B cell (primary cell): ENCODE measurements around the gene COBLL1. TPM values are rescaled to one million over a fixed set of nuclear protein-coding genes. Genes with fewer than 3 reads are reported as not detected.

ENCODE experiments used
- ATAC-seq: fragments of 200-7000 bp; cut with Tn5 transposase; one replicate; pipeline ENCODE4 v1.10.0; 2021; ENCODE audit warnings: low read depth, mild to moderate bottlenecking, moderate number of reproducible peaks, moderate library complexity
- CTCF ChIA-PET: fragments of 350-600 bp; sonication (Branson Sonifier 250); formaldehyde crosslinking; loops from one replicate; lab custom pipeline; 2021; ENCODE audit warnings: antibody characterized with exemption, inconsistent platforms; lab: Charles Lee
- POLR2A ChIA-PET: fragments of 350-600 bp; sonication (Branson Sonifier 250); formaldehyde crosslinking; loops from one replicate; lab custom pipeline; 2021; ENCODE audit warnings: antibody characterized with exemption; lab: Charles Lee
- DNase-seq: peaks from one replicate; pipeline ENCODE4 v3.0.0; 2013
- H2AFZ ChIP-seq: 2 replicates; pipeline ENCODE4 v1.6.1; 2012; ENCODE audit warnings: mild to moderate bottlenecking, low read depth, low read length; ENCODE audit not compliant: insufficient read depth, poor library complexity, severe bottlenecking
- H3K27ac ChIP-seq, 2 donors: 1 replicate in 1 of 2; 2 replicates in 1 of 2; pipeline ENCODE4 v1.5.1; 2012 to 2013; ENCODE audit warnings: low read length in 2 of 2, mild to moderate bottlenecking in 2 of 2, moderate library complexity in 1 of 2
- H3K27me3 ChIP-seq, 4 experiments: fragments of 200-600 bp in 1 of 4; sonication (generic) in 1 of 4; replicated peaks in 1 of 4; 1 replicate in 2 of 4; 2 replicates in 2 of 4; pipeline versions ENCODE4 v1.6.1 to v1.7.0; 2013 to 2016; ENCODE audit warnings: low read length in 3 of 4, mild to moderate bottlenecking in 2 of 4, mixed read lengths in 1 of 4, moderate library complexity in 1 of 4; ENCODE audit not compliant: insufficient read depth in 4 of 4, control insufficient read depth in 3 of 4; ENCODE audit errors: control extremely low read depth in 1 of 4
- H3K36me3 ChIP-seq, 2 experiments: replicated peaks in 1 of 2; 1 replicate in 1 of 2; 2 replicates in 1 of 2; pipeline versions ENCODE4 v1.6.1 to v1.7.1; 2013; ENCODE audit warnings: low read length in 1 of 2; ENCODE audit not compliant: insufficient read depth in 2 of 2, control insufficient read depth in 1 of 2; ENCODE audit errors: control extremely low read depth in 1 of 2, extremely low read depth in 1 of 2
- H3K4me1 ChIP-seq, 2 donors: fragments of 200-600 bp in 1 of 2; sonication (generic) in 1 of 2; 1 replicate in 1 of 2; 2 replicates in 1 of 2; pipeline versions ENCODE4 v1.5.1 to v1.6.1; 2013 to 2017; ENCODE audit warnings: low read length in 2 of 2; ENCODE audit not compliant: control insufficient read depth in 2 of 2, insufficient read depth in 2 of 2
- H3K4me2 ChIP-seq: replicated peaks from 2 replicates; pipeline ENCODE3; 2012; ENCODE audit warnings: mild to moderate bottlenecking, low read depth, low read length; ENCODE audit not compliant: poor library complexity, severe bottlenecking
- H3K4me3 ChIP-seq, 5 experiments: fragments of 200-600 bp in 1 of 5; sonication (generic) in 1 of 5; 1 replicate in 3 of 5; 2 replicates in 2 of 5; pipeline versions ENCODE4 v1.5.1 to v1.7.0; 2011 to 2016; ENCODE audit warnings: low read length in 4 of 5, mild to moderate bottlenecking in 4 of 5, low read depth in 2 of 5, control low read depth in 1 of 5, moderate library complexity in 1 of 5; ENCODE audit not compliant: insufficient read depth in 1 of 5; ENCODE audit errors: control extremely low read depth in 1 of 5, extremely low read depth in 1 of 5
- H3K79me2 ChIP-seq: fragments of 200-600 bp; sonication (generic); one replicate; pipeline ENCODE4 v1.6.0; 2016; ENCODE audit warnings: low read length; ENCODE audit not compliant: control insufficient read depth, insufficient read depth
- H3K9ac ChIP-seq: fragments of 200-600 bp; sonication (generic); 2 replicates; pipeline ENCODE4 v1.6.1; 2017; ENCODE audit warnings: mild to moderate bottlenecking, low read length, moderate library complexity
- H3K9me3 ChIP-seq, 3 donors: one replicate each; pipeline versions ENCODE4 v1.6.1 to v1.7.1; 2013; ENCODE audit warnings: low read length in 2 of 3; ENCODE audit not compliant: control insufficient read depth in 2 of 3, insufficient read depth in 1 of 3; ENCODE audit errors: control extremely low read depth in 1 of 3
- H4K20me1 ChIP-seq: 2 replicates; pipeline ENCODE4 v1.6.0; 2012; ENCODE audit warnings: mild to moderate bottlenecking, low read length; ENCODE audit not compliant: insufficient read depth, control insufficient read depth, poor library complexity, severe bottlenecking
- H3K27ac Mint-ChIP-seq: one replicate; pipeline ENCODE4 v1.8.0; 2021; ENCODE audit warnings: mixed read lengths
- H3K27me3 Mint-ChIP-seq: one replicate; pipeline ENCODE4 v1.8.0; 2021; ENCODE audit warnings: mixed read lengths
- H3K4me1 Mint-ChIP-seq: one replicate; pipeline ENCODE4 v1.8.0; 2021; ENCODE audit warnings: mixed read lengths
- H3K4me3 Mint-ChIP-seq: one replicate; pipeline ENCODE4 v1.8.0; 2021; ENCODE audit warnings: mixed read lengths
- H3K9me3 Mint-ChIP-seq: one replicate; pipeline ENCODE4 v1.8.0; 2022; ENCODE audit warnings: mixed read lengths; ENCODE audit not compliant: insufficient read depth
- EZH2 ChIP-seq: IDR thresholded peaks from 2 replicates; pipeline ENCODE4 v1.6.1; 2012; ENCODE audit warnings: borderline replicate concordance, low read depth, mild to moderate bottlenecking, moderate library complexity, low read length; ENCODE audit not compliant: insufficient read depth, poor library complexity, severe bottlenecking
- WGBS: methylation state at CpG from one replicate; pipeline ENCODE4 v1.1.5; 2013; ENCODE audit warnings: missing lambda C conversion rate; ENCODE audit not compliant: insufficient coverage; 5-methylcytosine and 5-hydroxymethylcytosine counted together
- intact Hi-C: fragments of 100-400 bp; cut with micrococcal nuclease; formaldehyde crosslinking; loops from one replicate; pipeline ENCODE4 v1.10.0; 2022
- polyA plus RNA-seq: library from polyadenylated mRNA; depleted of rRNA; stranded (reverse); fragments of >200 nt; gene quantifications from 2 replicates; pipeline ENCODE4 v1.2.3, GENCODE V29; 2012
- total RNA-seq, 2 donors: library from RNA; stranded (reverse); fragments of 120-200 nt in 1 of 2; gene quantifications; 1 replicate in 1 of 2; 2 replicates in 1 of 2; pipeline versions ENCODE4 v1.2.3 to v1.2.4, GENCODE V29; 2013 to 2022
- TF ChIP-seq, protein P1 (sequence below): fragments of 200-600 bp; IDR thresholded peaks from one replicate; pipeline ENCODE4 v1.8.0; 2022; ENCODE audit warnings: antibody characterized with exemption, mild to moderate bottlenecking

Gene COBLL1
- total and polyA plus RNA-seq, 2 donors (not counting 1 experiment from before 2014, with no cell fraction given) = 45.1 to 234 TPM

GRCh38 chr2:164675027-164675426, 166.6 kb downstream of the COBLL1 start:
- no peak for DNase-seq
- H3K27ac Mint-ChIP-seq = no peak overlapping the region
- no peak for ATAC-seq
- TF ChIP-seq, protein P1, sequence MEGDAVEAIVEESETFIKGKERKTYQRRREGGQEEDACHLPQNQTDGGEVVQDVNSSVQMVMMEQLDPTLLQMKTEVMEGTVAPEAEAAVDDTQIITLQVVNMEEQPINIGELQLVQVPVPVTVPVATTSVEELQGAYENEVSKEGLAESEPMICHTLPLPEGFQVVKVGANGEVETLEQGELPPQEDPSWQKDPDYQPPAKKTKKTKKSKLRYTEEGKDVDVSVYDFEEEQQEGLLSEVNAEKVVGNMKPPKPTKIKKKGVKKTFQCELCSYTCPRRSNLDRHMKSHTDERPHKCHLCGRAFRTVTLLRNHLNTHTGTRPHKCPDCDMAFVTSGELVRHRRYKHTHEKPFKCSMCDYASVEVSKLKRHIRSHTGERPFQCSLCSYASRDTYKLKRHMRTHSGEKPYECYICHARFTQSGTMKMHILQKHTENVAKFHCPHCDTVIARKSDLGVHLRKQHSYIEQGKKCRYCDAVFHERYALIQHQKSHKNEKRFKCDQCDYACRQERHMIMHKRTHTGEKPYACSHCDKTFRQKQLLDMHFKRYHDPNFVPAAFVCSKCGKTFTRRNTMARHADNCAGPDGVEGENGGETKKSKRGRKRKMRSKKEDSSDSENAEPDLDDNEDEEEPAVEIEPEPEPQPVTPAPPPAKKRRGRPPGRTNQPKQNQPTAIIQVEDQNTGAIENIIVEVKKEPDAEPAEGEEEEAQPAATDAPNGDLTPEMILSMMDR = no peak
- no peak for TF ChIP-seq EZH2
- H3K9me3 Mint-ChIP-seq = peaks cover 10% of the 10 kb centered on the region
- Histone ChIP-seq H3K9me3 (peaks cover 0 to 5% (median 1%) of the 10 kb centered on the region in 3 donors), H3K9ac (no peak overlapping the region), H3K36me3 (no peaks in the 10 kb centered on the region), H4K20me1 (no peaks in the 10 kb centered on the region), H3K4me1 (no peaks in the 10 kb centered on the region), H3K79me2 (no peaks in the 10 kb centered on the region), H3K27ac (no peak overlapping the region), H3K4me3 (no peak overlapping the region), H3K27me3 (no peaks in the 10 kb centered on the region), H2AFZ (no peak overlapping the region), H3K4me2 (no peak overlapping the region)
- no peaks in the 10 kb centered on the region for H3K27me3 Mint-ChIP-seq
- H3K4me1 Mint-ChIP-seq = no peaks in the 10 kb centered on the region
- WGBS = no CpG with 5 or more reads among the region's 2 CpGs
- ChIA-PET CTCF (interaction anchor here (1.1 kb wide), 1 partner anchor 12 kb away, joined by 3 read pairs; no protein-coding TSS in a partner anchor), POLR2A (no interaction called here)
- H3K4me3 Mint-ChIP-seq = no peak overlapping the region
- intact Hi-C loops = no loop called here

DNA sequence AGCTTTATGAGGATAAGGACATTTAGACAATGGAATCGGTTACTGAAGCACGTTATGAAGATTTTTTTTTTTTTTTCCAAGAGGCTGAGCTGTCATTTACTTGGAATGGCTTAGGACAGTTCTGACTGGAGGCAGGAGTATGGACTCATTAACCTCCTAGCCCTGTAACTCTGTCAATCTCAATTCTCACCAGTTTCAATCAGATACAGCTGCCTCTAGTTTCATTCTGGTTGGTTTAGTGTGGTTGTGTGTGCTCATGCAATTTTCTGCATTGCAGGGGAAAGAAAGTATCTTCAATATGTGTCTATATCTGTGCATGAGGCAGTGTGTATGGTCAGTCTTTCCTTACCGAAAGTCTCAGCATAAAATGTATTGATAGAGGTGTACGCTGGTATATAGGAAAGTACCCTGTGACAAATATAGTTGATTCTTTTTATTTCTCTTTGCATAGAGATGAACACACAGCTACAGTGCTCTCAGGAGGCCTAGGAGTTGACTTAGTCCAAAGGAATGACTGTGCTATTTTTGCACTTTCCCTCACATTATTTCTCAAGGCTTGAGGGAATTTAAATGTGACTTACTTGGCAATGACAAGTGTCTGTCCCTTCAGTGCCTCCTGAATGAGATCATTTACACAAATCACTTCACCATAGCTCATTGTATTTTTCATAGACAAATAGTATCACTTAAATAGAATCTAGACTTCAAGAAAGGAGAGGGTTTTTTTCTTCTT, 169.8 kb downstream of the COBLL1 start:
- ATAC-seq (no peak), DNase-seq (no peak)
- Histone ChIP-seq H3K4me2 (no peak overlapping the region), H3K9ac (no peak overlapping the region), H3K9me3 (peaks cover 0 to 4% (median 0%) of the 10 kb centered on the region in 3 donors), H4K20me1 (no peaks in the 10 kb centered on the region), H3K27ac (no peak overlapping the region), H3K36me3 (no peaks in the 10 kb centered on the region), H3K4me1 (peaks cover 4 to 11% of the 10 kb centered on the region in 2 donors), H3K79me2 (no peaks in the 10 kb centered on the region), H2AFZ (no peak overlapping the region), H3K27me3 (no peaks in the 10 kb centered on the region), H3K4me3 (no peak overlapping the region)
- no peaks in the 10 kb centered on the region for H3K9me3 Mint-ChIP-seq
- intact Hi-C loops = no loop called here
- H3K27ac Mint-ChIP-seq = no peak overlapping the region
- 90% methylated on average over 2 of the region's 4 CpGs for WGBS
- H3K27me3 Mint-ChIP-seq = no peaks in the 10 kb centered on the region
- ChIA-PET POLR2A (no interaction called here), CTCF (interaction anchor here (0.6 kb wide), 1 partner anchor 1493 kb away, joined by 4 read pairs; no protein-coding TSS in a partner anchor)
- H3K4me3 Mint-ChIP-seq = no peak overlapping the region
- TF ChIP-seq, protein P1 = no peak
- TF ChIP-seq EZH2 = no peak
- peaks cover 11% of the 10 kb centered on the region for H3K4me1 Mint-ChIP-seq
